ENCODE measurements around the gene ZNF516.

The ZNF516 gene

DNA sequence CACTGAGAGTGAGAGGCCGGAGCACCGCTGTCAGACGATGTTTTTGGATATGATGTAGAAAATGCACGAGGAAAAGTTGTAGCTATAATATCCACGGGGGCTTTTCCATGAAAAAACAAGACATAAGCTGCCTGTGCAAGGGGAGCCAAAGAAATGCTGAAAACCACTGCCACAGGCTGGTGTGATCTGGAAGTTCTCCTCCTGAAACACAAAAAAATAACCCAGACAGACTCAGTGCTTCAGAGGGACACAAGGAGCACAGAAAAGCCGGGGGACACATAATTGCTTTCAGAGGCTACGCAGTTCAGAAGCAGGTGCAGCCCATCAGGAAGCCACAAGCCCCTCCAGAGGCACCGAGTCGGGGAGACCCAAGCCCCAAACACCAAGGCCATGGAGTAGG is 98.2 kb downstream of the ZNF516 start:
- no peaks in the 10 kb centered on the region for H3K36me3 ChIP-seq (ENCODE audit: control insufficient read depth, low read length)
- no peak for TF ChIP-seq EZH2phosphoT487 (IDR thresholded peaks at IDR 0.05; ENCODE audit: borderline replicate concordance, low read length)
- TF ChIP-seq CTCF (IDR thresholded peaks at IDR 0.05; ENCODE audit: low read depth, low read length, poor library complexity, severe bottlenecking), result no peak
- H4K20me1 ChIP-seq (ENCODE audit: control insufficient read depth, insufficient read depth, low read depth, low read length), result peaks cover 16% of the 10 kb centered on the region; the same call in 1 of the 2 replicates
- peaks cover 60% of the 10 kb centered on the region for H3K79me2 ChIP-seq (ENCODE audit: control insufficient read depth, low read length)
- H3K4me3 ChIP-seq (ENCODE audit: low read length), result no peak overlapping the region
- no peaks in the 10 kb centered on the region for H3K4me1 ChIP-seq (ENCODE audit: control insufficient read depth, low read length)
- H3K27ac ChIP-seq (ENCODE audit: low read depth, low read length), result no peak overlapping the region
- H3K9me3 ChIP-seq (ENCODE audit: control insufficient read depth, insufficient read depth, low read length), result no peaks in the 10 kb centered on the region
- no peak overlapping the region for H3K4me2 ChIP-seq (ENCODE audit: low read length)
- no peaks in the 10 kb centered on the region for H3K9me2 ChIP-seq (replicated peaks; ENCODE audit: control insufficient read depth, low read length)
- H3K27me3 ChIP-seq (ENCODE audit: control insufficient read depth, low read length), result no peaks in the 10 kb centered on the region
- peaks cover 11% of the 10 kb centered on the region for H3F3A ChIP-seq (ENCODE audit: control insufficient read depth, insufficient read depth)

DNA sequence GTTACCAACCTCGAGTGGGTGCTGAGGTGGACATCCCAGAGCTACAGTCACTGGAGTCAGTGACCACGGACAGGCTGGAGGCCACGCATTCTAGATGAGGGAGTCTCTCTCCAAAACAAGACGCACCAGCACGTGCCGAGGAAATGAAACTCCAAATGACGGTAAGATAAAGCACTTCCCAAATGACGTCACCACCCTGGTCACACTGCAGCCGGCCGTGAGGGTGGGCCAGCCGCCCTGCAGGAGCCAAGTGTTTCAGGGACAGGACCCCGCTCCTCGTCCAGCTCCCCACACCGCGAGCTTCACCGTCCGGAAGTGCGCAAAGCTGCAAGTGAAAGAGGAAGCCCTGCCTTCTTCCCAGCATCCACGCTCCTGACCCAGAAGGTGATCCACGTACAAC is 99.4 kb downstream of the ZNF516 start:
- Histone ChIP-seq H3K36me3 (ENCODE audit: control insufficient read depth, low read length) (no peaks in the 10 kb centered on the region), H3K79me2 (ENCODE audit: control insufficient read depth, low read length) (peaks cover 68% of the 10 kb centered on the region), H3K4me3 (ENCODE audit: low read length) (no peak overlapping the region), H3K27ac (ENCODE audit: low read depth, low read length) (no peak overlapping the region), H3F3A (ENCODE audit: control insufficient read depth, insufficient read depth) (peaks cover 11% of the 10 kb centered on the region), H3K27me3 (ENCODE audit: control insufficient read depth, low read length) (no peaks in the 10 kb centered on the region), H3K9me3 (ENCODE audit: control insufficient read depth, insufficient read depth, low read length) (no peaks in the 10 kb centered on the region), H3K4me1 (ENCODE audit: control insufficient read depth, low read length) (no peaks in the 10 kb centered on the region), H3K9me2 (replicated peaks; ENCODE audit: control insufficient read depth, low read length) (no peaks in the 10 kb centered on the region), H4K20me1 (ENCODE audit: control insufficient read depth, insufficient read depth, low read depth, low read length) (peaks cover 16% of the 10 kb centered on the region; the same call in 1 of the 2 replicates), H3K4me2 (ENCODE audit: low read length) (no peak overlapping the region)
- TF ChIP-seq CTCF (IDR thresholded peaks at IDR 0.05; ENCODE audit: low read depth, low read length, poor library complexity, severe bottlenecking) (no peak), EZH2phosphoT487 (IDR thresholded peaks at IDR 0.05; ENCODE audit: borderline replicate concordance, low read length) (no peak)

GRCh38 chr18:76394780-76395476 is 100.1 kb downstream of the ZNF516 start:
- TF ChIP-seq CTCF (IDR thresholded peaks at IDR 0.05; ENCODE audit: low read depth, low read length, poor library complexity, severe bottlenecking) (no peak), EZH2phosphoT487 (IDR thresholded peaks at IDR 0.05; ENCODE audit: borderline replicate concordance, low read length) (no peak)
- Histone ChIP-seq H3K4me3 (ENCODE audit: low read length) (no peak overlapping the region), H4K20me1 (ENCODE audit: control insufficient read depth, insufficient read depth, low read depth, low read length) (peaks cover 16% of the 10 kb centered on the region; the same call in 1 of the 2 replicates), H3F3A (ENCODE audit: control insufficient read depth, insufficient read depth) (peaks cover 8% of the 10 kb centered on the region), H3K36me3 (ENCODE audit: control insufficient read depth, low read length) (no peaks in the 10 kb centered on the region), H3K4me2 (ENCODE audit: low read length) (no peak overlapping the region), H3K4me1 (ENCODE audit: control insufficient read depth, low read length) (no peaks in the 10 kb centered on the region), H3K9me3 (ENCODE audit: control insufficient read depth, insufficient read depth, low read length) (no peaks in the 10 kb centered on the region), H3K27ac (ENCODE audit: low read depth, low read length) (no peak overlapping the region), H3K27me3 (ENCODE audit: control insufficient read depth, low read length) (no peaks in the 10 kb centered on the region), H3K79me2 (ENCODE audit: control insufficient read depth, low read length) (peaks cover 72% of the 10 kb centered on the region), H3K9me2 (replicated peaks; ENCODE audit: control insufficient read depth, low read length) (no peaks in the 10 kb centered on the region)

Measured in DOHH2 (cell line).